HG03045 (cell line): ENCODE measurements around the gene IRX2.

ENCODE experiments used
- ATAC-seq: cut with Tn5 transposase; IDR thresholded peaks from one replicate; pipeline ENCODE4 v1.9.1; 2021; ENCODE audit warnings: mild to moderate bottlenecking, moderate library complexity; ENCODE audit not compliant: unreplicated experiment

Gene IRX2

DNA sequence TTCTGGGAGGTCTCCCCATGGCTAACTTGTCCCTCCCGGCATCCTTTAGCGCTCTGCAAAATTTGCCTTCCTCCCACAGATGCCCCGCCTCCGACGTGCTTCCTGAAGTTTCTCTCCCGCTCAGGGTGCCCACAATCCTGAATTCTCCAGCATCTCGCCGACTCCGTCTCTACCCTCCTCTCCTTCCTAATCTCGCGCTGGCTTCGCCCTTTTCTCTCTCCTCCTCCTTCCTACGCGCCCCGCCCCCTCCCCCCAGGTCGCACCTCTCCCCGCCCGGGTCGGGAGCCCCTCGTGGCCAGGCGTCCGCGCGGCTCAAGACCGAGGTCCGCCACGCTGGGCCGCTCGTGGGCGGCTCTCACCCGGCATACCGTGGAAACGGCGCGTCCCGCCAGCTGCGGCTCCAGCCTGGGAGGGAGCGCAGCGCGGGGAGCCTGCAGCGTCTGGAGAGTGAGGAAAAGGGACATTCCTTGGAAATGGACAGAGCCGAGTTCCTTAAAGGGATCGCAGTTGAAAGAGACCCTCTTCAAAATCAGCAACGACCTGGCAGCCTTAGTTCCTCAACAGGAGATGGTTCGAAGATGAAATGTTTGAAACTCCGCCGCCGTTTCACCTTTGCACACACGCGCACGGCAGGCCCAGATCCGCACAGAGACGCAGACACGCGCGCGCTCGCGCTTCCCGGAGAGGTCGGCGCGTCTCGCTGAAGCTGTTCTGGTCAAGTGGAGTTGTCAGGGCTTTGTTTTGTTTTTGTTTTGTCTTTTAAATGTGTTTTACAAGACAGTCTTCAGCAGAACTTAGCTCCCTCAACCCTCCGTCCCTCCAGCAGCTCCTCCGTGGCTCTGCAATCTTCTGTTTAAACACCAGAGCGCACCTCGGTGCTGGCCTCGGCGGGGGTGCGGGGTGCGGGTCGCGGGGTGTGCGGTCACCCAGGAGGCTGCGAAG, 5.0 kb upstream of the IRX2 start:
- ATAC-seq: no peak

GRCh38 chr5:2755681-2756171, 4.2 kb upstream of the IRX2 start:
- no peak for ATAC-seq

GRCh38 chr5:2755076-2755680, 3.7 kb upstream of the IRX2 start:
- no peak for ATAC-seq

GRCh38 chr5:2754581-2755075, 3.2 kb upstream of the IRX2 start:
- ATAC-seq: no peak

DNA sequence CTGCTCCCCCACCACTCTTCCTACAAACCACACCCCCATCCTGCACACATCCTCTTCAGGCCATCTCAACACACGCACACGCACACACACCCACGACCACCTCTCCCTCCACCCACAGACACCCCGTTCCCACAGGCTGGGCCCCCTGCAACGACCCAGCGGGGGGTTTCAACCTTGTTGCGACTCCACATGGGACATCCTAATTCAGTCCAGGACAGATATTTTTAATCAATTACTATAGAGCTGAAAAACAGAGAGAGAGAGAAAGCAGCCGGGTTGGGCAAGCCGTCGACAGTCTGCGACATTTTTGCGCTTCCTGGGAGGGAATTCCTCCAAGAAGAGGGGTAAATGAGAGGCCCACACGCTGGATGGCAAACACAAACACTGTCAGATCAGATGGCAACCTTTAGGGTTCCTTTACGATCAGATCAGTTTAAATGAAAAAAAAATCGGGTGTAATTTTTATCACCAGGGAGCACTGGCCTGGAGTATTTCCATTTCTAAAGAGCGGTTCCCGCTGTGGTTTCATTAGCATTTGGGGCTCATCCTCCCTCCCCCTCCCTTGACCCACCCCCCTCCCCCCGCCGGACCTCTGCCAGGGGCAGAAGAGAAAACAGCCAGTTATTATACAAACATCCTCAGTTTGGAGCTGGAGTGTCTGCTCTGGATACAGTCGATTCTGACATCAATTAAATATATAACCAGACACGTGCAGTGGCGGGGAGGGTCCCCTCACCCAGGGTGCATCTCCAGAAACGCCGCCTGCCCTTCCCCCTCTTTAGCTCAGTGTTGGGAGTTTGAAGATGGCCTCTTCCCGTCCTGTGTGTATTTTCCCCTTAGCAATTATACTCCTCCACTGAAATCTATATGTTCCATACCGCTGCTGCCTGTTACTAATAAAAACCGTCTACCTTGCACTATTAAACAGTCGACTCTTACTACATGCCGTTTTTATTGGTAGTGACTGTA, 2.3 kb upstream of the IRX2 start:
- no peak for ATAC-seq

- ATAC-seq: no peak
Measured at GRCh38 chr5:2752821-2753439, 1.5 kb upstream of the IRX2 start.

- ATAC-seq: no peak
Measured at GRCh38 chr5:2752059-2752820, 763 bp upstream of the IRX2 start.

GRCh38 chr5:2750758-2751464, 566 bp downstream of the IRX2 start:
- ATAC-seq: no peak

DNA sequence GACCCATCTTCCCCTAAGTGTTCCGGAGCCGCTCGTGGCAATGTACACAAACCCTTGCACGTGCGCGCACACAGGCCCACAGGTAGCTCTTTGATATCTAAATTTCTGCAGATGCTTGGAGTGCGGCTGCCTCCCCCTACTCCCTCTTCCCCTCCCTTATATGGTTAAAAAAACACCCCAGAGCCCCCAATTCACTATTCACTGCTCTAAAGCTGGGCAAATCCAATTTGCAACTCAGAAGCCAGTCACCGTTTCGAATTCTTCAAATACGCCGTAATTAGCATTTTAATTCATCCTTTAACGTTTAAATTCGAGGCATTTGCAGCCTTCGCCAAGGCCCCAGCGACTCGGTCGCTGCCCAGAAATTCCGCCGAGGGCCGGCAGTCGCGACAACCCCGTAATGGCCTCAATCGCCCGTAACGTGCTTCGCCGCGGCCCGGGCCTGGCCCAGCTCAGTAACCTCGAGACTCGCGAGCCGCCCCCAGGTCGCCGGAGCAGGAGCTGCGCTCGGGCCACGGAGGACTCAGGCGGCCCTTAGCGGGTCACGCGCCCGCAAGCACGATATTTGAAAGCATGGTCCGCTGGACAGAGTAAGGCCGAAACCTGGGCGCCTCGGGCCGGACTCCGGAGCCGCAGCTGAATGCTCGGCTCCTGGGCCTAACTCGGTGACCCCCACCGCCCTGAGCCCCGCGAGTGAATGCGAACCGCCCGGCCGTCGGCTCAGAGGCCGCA, 1.3 kb downstream of the IRX2 start:
- ATAC-seq: no peak

DNA sequence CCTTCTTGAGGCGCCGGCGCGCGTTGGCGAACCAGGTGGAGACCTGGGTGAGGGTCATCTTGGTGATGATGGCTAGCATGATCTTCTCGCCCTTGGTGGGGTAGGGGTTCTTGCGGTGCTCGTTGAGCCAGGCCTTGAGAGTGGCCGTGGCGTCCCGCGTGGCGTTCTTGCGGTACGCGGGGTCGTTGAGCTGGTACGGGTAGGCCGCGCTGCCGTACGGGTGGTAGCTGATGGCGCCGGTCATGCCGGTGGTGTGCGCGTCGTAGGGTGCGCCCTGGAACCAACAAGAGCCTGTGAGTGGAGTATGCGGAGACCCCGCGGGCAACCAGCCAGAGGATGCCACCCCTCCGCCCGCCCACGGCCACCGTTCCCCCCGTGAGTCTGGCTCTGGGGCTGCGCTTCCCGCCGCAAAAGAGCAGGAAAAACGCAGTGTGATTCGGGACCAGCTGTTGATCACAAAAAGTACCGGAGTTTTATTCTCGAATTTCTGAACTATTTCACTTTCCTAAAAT, 1.9 kb downstream of the IRX2 start:
- ATAC-seq: no peak

DNA sequence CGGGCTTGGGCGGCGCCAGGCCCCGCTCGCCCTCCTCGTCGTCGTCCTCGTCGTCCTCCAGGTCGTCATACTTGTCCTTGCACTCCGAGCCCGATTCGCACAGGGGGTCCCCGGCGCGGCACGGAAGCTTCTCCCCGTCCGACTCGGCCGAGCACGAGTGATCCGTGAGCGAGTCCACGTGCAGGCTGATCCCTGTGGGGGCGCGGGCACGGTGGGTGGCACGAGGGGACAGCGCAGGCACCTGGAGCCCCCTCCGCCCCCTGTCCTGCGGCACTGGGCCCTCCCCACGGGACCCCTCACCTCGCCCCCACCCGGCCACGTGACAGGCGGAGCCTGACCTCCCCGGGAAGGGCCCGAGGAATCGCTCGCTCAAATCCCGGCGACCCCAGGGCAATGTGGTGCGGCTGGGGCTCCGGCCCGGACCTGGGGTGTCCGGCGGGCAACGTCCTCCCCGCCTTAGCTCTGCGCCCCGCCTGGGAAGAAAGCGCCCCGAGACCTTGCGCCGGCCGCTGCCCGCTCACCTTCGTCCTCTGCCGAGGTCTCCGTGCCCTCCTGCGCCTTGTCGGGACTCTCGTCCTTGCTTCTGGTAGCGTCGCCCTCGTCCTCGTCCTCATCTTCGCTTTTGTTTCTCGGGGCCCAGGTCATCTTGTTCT, 2.5 kb downstream of the IRX2 start:
- ATAC-seq: no peak

- ATAC-seq: no peak
Measured at GRCh38 chr5:2748179-2748860, 3.2 kb downstream of the IRX2 start.

GRCh38 chr5:2747363-2748162, 3.9 kb downstream of the IRX2 start:
- no peak for ATAC-seq

DNA sequence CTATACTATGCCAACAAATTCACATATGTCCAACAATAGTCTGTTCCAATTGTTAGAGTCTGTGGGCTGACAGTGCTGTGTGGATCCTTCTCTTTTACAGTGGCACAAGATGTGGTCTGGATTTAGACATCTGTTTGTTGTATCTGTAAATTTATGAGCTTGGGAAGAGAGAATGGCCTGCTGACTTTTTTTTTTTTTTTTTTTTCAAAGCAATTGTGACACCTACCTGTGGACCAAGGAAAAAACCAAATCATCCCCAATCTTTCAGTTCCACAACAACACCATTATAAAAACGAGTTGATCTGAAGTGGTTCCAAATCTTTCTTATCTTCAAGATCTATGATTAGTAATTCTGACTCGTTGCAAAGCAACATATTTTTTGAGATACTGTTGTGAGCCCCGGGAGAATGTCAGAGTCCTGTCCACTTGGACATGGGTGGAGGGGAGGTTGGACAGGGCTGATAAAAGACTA, 4.9 kb downstream of the IRX2 start:
- ATAC-seq: no peak

DNA sequence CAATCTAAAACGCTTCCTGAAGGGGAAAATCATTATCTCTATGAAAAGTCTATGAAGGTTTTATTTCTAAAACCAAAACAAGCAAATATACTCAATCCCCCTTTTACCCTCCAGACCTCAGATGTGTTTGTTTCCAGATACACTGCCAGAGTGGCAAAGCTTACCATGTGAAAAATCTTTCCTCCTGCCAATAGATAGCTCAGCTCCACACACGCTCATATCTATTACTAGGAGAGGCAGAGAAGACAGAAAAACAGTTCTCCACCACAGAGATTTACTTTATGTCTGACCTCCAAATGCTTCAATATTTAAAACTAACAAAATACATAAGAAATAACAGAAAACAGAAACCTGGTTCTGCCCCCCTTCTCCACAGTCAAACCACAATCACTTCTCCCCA, 7.0 kb downstream of the IRX2 start:
- ATAC-seq: no peak
